ENCODE results near the gene SLC9C2.
"Not testable (repeated sequence)": the region's sequence is repeated elsewhere in the genome, so short reads cannot be mapped to it uniquely, and the experiment has no call there.

The SLC9C2 gene

DNA sequence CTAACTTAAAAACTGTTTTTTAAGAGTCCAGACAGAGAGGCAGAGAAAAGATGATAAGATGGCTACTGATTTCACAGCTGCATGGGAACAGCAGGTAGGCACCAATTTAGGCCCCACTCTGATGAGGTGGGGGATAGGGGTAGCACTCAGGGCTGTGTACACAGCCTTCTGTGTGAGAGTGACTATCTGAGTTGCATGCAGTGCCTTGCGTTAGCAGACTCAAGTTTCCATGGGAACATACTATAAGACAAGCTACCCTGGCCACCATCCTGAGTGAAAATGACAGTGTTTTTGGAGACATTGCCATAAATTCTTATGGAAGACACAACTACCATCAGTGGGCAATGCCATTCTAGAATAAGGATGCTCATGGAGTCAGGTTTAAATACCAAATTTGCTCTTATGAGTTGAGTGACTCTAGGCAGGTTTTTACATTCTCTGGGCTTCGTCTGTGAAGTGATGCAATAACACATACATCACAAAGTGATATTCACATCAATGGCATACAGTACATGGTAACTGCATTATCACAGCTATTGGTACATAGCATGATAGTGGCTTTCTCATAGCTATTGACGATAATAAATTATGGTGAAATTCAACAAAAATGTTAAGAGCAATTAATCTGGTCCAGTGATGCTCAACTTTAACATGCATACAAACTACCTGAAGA, 30.5 kb downstream of the SLC9C2 start:
- no peak for ATAC-seq
- no peak for TF ChIP-seq CSDC2 (CRISPR knock-in tag; IDR thresholded peaks at IDR 0.05)
- TF ChIP-seq TOX (CRISPR knock-in tag; IDR thresholded peaks at IDR 0.05; ENCODE audit: borderline replicate concordance) = no peak
- TF ChIP-seq PPARA (CRISPR knock-in tag; IDR thresholded peaks at IDR 0.05; ENCODE audit: borderline replicate concordance) = no peak
- no peak for TF ChIP-seq ZFP3 (CRISPR knock-in tag; IDR thresholded peaks at IDR 0.05)
- TF ChIP-seq RARB (CRISPR knock-in tag; IDR thresholded peaks at IDR 0.05) = no peak
- TF ChIP-seq ISL1 (CRISPR knock-in tag; IDR thresholded peaks at IDR 0.05) = no peak
- no peak for TF ChIP-seq ARNTL (CRISPR knock-in tag; IDR thresholded peaks at IDR 0.05; ENCODE audit: borderline replicate concordance, low read depth)
- TF ChIP-seq, protein P1, sequence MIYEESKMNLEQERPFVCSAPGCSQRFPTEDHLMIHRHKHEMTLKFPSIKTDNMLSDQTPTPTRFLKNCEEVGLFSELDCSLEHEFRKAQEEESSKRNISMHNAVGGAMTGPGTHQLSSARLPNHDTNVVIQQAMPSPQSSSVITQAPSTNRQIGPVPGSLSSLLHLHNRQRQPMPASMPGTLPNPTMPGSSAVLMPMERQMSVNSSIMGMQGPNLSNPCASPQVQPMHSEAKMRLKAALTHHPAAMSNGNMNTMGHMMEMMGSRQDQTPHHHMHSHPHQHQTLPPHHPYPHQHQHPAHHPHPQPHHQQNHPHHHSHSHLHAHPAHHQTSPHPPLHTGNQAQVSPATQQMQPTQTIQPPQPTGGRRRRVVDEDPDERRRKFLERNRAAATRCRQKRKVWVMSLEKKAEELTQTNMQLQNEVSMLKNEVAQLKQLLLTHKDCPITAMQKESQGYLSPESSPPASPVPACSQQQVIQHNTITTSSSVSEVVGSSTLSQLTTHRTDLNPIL (CRISPR knock-in tag; IDR thresholded peaks at IDR 0.05; ENCODE audit: low read depth) = no peak
- no peak for TF ChIP-seq ZNF565 (CRISPR knock-in tag; conservative IDR thresholded peaks at IDR 0.05; ENCODE audit: low read depth)
- no peak for TF ChIP-seq ZNF8 (CRISPR knock-in tag; IDR thresholded peaks at IDR 0.05)
- TF ChIP-seq BACH2 (CRISPR knock-in tag; IDR thresholded peaks at IDR 0.05; ENCODE audit: borderline replicate concordance) = no peak
- no peak for TF ChIP-seq OSR1 (CRISPR knock-in tag; IDR thresholded peaks at IDR 0.05)

DNA sequence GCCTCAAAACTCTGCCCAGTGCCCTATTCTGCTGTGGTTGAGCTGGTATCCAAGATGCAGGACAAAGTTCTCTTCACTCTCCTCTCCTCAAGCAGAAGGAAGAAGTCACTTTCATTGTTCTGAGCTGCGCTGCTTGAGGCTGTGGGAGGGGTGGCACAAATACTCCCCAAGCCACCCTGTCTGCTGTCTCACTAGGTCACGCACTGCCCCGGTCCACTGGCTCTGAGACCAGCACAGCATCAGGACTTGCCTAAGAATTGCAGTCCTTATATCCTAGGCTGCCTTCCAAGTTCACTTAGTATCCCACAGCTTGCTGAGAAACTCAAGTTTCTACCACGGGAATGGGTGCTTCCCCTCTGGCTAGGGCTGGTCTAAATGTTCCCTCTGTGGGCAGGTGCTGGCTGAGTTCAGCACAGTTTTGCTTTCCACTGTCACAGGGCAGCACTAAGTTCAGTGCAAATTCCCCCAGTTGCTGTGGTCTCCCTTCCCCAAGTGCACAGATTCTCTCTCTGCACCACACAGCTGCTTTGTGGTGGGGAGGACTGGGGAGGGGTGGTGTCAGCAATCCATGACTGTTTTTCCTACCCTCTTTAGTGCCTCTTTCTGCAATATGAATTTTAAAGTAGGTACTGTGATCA, 32.4 kb downstream of the SLC9C2 start:
- no peak; the same call in 2 of the 3 replicates for ATAC-seq
- TF ChIP-seq TCF4 (CRISPR knock-in tag; IDR thresholded peaks at IDR 0.05; ENCODE audit: borderline replicate concordance) (no peak), OSR1 (CRISPR knock-in tag; IDR thresholded peaks at IDR 0.05) (no peak), ZNF8 (CRISPR knock-in tag; IDR thresholded peaks at IDR 0.05) (no peak), ZNF70 (CRISPR knock-in tag; IDR thresholded peaks at IDR 0.05) (no peak), ESRRG (CRISPR knock-in tag; IDR thresholded peaks at IDR 0.05) (no peak), ISL1 (CRISPR knock-in tag; IDR thresholded peaks at IDR 0.05) (no peak), SNAI2 (CRISPR knock-in tag; IDR thresholded peaks at IDR 0.05) (no peak)
- TF ChIP-seq, protein P1 (CRISPR knock-in tag; IDR thresholded peaks at IDR 0.05; ENCODE audit: low read depth) = no peak

DNA sequence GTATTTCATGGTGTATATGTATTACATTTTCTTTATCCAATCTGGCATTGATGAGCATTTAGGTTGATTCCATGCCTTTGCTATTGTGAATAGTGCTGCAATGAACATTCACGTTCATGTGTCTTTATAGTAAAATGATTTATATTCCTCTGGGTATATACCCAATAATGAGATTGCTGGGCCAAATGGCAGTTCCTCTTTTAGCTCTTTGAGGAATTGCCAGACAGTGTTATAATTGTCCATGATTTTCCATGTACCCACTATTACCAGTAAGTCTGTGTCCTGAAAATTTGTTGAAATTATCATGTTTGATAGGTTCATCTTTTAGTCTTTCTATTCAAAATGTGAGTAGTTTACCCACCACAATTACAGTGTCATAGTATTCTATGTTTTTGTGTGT, 34.4 kb downstream of the SLC9C2 start:
- TF ChIP-seq, protein P1 (CRISPR knock-in tag; IDR thresholded peaks at IDR 0.05; ENCODE audit: low read depth) = no peak
- TF ChIP-seq, protein P2, sequence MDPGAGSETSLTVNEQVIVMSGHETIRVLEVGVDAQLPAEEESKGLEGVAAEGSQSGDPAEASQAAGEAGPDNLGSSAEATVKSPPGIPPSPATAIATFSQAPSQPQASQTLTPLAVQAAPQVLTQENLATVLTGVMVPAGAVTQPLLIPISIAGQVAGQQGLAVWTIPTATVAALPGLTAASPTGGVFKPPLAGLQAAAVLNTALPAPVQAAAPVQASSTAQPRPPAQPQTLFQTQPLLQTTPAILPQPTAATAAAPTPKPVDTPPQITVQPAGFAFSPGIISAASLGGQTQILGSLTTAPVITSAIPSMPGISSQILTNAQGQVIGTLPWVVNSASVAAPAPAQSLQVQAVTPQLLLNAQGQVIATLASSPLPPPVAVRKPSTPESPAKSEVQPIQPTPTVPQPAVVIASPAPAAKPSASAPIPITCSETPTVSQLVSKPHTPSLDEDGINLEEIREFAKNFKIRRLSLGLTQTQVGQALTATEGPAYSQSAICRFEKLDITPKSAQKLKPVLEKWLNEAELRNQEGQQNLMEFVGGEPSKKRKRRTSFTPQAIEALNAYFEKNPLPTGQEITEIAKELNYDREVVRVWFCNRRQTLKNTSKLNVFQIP (CRISPR knock-in tag; IDR thresholded peaks at IDR 0.05; ENCODE audit: borderline replicate concordance, low read depth) = no peak
- ATAC-seq = no peak

DNA sequence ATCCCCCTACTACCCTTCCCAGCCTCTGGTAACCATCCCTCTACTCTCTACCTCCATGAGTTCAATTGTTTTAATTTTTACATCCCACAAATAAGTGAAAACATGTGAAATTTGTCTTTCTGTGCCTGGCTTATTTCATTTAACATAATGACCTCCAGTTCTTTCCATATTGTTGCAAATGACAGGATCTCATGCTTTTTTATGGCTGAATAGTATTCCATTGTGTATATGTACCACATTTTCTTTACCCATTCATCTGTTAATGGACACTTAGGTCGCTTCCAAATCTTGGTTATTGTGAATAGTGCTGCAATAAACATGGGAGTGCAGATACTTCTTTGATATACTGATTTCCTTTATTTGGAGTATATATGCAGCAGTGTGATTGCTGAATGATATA, 39.0 kb downstream of the SLC9C2 start:
- peak; percentile 89 for TF ChIP-seq ZNF8 (CRISPR knock-in tag; IDR thresholded peaks at IDR 0.05)
- ATAC-seq = not testable (repeated sequence)

DNA sequence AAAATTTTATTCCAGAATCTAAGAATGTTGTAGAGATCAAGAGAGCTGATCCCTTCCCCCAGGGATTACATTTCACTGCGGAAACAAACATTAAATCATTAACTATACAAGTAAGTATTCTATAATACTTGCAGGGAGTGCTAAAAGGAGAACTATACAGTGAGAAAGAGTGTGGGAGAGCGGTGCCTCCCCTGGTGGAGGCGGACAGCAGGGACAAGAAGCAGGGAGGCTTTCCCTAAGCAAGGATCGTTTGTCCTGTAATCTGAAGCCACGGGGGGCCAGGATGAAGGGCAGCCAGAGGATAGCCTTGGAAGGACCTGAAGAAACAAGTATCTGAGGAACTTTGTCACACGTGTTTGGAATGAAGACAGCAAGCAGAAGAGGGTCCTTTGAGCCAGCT, 40.1 kb downstream of the SLC9C2 start:
- ATAC-seq = 0 out of 3 replicates have a peak, but pooled peaks have one; percentile 44
- no peak for TF ChIP-seq ZC3H10 (CRISPR knock-in tag; IDR thresholded peaks at IDR 0.05)
- no peak for TF ChIP-seq CSDC2 (CRISPR knock-in tag; IDR thresholded peaks at IDR 0.05)
- no peak for TF ChIP-seq ARNTL (CRISPR knock-in tag; IDR thresholded peaks at IDR 0.05; ENCODE audit: borderline replicate concordance, low read depth)
- no peak for TF ChIP-seq ZFP3 (CRISPR knock-in tag; IDR thresholded peaks at IDR 0.05)
- TF ChIP-seq ZNF70 (CRISPR knock-in tag; IDR thresholded peaks at IDR 0.05) = no peak
- TF ChIP-seq, protein P2 (CRISPR knock-in tag; IDR thresholded peaks at IDR 0.05; ENCODE audit: borderline replicate concordance, low read depth) = no peak
- no peak for TF ChIP-seq PPARA (CRISPR knock-in tag; IDR thresholded peaks at IDR 0.05; ENCODE audit: borderline replicate concordance)
- TF ChIP-seq, protein P3, sequence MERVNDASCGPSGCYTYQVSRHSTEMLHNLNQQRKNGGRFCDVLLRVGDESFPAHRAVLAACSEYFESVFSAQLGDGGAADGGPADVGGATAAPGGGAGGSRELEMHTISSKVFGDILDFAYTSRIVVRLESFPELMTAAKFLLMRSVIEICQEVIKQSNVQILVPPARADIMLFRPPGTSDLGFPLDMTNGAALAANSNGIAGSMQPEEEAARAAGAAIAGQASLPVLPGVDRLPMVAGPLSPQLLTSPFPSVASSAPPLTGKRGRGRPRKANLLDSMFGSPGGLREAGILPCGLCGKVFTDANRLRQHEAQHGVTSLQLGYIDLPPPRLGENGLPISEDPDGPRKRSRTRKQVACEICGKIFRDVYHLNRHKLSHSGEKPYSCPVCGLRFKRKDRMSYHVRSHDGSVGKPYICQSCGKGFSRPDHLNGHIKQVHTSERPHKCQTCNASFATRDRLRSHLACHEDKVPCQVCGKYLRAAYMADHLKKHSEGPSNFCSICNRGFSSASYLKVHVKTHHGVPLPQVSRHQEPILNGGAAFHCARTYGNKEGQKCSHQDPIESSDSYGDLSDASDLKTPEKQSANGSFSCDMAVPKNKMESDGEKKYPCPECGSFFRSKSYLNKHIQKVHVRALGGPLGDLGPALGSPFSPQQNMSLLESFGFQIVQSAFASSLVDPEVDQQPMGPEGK (CRISPR knock-in tag; IDR thresholded peaks at IDR 0.05; ENCODE audit: borderline replicate concordance) = no peak
- TF ChIP-seq, protein P4, sequence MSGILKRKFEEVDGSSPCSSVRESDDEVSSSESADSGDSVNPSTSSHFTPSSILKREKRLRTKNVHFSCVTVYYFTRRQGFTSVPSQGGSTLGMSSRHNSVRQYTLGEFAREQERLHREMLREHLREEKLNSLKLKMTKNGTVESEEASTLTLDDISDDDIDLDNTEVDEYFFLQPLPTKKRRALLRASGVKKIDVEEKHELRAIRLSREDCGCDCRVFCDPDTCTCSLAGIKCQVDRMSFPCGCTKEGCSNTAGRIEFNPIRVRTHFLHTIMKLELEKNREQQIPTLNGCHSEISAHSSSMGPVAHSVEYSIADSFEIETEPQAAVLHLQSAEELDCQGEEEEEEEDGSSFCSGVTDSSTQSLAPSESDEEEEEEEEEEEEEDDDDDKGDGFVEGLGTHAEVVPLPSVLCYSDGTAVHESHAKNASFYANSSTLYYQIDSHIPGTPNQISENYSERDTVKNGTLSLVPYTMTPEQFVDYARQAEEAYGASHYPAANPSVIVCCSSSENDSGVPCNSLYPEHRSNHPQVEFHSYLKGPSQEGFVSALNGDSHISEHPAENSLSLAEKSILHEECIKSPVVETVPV (CRISPR knock-in tag; IDR thresholded peaks at IDR 0.05) = no peak
- no peak for TF ChIP-seq TCF4 (CRISPR knock-in tag; IDR thresholded peaks at IDR 0.05; ENCODE audit: borderline replicate concordance)
- TF ChIP-seq ISL1 (CRISPR knock-in tag; IDR thresholded peaks at IDR 0.05) = no peak
- no peak for TF ChIP-seq BACH2 (CRISPR knock-in tag; IDR thresholded peaks at IDR 0.05; ENCODE audit: borderline replicate concordance)
